ENCODE results near the gene FOXN1.
"Not testable (repeated sequence)": the region's sequence is repeated elsewhere in the genome, so short reads cannot be mapped to it uniquely, and the experiment has no call there.

FOXN1 gene

DNA sequence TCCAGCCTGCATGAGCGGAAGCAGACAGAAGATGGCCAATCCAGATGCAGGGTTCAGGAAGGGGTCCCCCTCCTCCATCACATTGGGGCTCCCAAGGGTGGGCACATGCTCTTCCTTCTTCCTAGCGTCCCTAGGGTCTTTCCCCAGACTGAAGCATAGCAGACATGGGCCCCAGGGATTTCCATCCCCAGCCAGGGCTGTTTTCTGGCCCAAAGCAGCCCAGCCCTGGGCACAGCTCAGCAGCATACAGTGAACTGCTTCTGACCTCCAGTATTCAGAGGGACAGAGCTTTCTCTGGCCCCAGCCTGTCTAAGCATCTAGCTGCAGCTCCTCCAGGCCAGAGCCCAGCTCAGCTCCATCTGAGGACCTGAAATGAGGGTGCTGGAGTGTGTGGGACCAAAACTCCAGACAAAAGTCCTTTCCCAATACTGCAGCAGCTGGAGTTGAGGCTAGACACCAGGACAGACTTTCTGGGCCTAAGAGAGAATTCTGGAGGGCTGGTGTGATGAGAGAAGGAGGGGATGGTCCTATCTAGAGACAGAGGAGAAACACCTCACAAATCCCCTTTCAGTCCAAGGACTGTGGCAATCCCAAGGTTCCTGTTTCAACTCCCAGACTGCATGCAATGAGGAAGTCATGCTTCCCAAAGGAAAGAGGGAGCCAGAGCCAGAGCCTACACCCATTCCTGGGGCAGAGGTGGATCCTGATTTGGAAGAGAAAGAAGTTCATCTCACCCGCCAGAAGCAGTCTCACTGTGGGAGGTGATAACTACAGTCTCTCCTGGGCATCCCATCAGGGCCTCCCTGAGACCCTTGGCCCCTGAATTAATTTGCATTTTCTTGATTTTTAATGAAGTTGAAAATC, 4.5 kb upstream of the FOXN1 start:
- no peak for DNase-seq

DNA sequence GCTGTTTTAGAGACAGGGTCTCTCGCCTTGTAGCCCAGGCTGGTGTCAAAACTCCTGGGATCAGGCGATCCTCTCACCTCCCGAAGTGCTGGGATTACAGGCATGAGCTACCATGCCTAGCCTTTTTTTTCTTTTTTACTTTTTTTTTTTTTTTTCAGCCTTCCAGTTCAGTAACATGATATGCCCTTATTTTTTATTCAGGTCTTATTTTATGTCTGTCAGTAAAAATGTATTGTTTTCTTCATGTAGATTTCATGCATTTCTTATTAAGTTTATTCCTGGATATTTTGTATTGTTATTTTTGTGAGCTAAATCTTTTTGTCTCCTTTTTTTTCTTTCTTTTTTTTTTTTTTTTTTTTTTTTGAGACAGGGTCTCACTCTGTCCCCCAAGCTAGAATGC, 2.7 kb upstream of the FOXN1 start:
- DNase-seq, result no peak

DNA sequence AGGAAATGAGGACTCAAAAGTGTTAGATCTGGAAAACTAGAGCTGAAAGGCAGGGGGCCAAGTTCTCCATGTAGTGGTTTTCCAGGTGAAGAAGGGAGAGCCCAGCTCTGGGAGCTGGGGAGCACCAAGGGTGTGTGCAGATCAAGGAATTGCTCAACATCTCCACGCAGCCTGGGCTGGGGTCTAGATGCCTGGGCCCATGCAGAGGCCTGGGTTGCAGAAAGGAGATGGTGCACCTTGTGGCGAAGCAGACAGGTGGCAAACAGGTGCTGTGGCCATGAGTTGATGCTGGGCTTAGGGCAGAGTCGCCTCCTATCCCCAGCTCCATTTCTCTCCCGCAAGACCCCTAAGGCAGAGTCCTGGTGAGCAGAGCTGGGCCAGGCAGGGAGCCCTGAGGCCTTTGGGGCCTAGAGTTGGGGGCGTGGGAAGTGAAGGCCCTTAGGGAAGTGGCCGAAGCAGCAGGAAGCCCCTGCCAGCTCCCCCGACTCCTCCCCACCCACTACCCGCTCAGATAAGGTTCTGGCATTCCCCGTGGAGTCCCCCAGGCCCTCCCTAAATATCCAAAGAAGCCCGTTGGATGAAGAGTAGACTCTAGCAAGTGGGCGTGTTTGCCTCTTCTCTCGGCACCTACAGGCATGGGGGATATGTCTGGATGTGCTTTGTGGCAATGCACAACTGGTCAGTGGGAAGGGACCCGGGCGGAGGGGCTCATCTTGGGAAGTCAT, 777 bp downstream of the FOXN1 start:
- DNase-seq, result no peak

DNA sequence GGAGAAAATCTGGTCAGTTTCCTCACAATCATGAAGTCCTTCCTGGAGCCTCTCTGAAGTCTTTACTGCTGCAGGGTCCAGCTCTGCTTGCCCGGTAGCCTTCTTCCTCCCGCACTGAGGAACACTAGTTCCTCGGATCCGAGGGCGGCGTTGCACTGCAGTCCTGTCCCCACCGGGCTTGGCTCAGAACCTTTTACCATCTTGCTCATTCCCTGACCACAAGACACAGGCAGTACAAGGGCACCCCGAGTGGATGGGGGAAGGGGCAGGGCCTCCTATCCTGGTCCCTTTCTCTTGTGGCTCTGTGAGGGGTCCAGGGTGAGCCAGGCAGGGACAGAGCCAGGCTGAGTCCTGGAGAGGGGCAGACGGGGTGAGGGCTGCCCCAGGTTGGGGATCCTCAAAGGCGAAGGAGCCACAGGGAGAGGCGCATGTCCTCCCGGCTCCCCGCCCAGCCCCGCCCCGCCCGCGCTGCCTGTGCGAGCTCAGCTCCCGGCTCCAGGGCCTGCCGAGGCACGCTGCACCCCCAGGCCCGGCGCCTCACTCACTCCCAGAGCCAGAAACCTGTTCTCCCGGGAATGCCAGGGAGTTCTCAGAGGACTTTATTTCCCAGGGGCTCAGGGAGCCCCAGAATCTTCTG, 1.5 kb downstream of the FOXN1 start:
- no peak for DNase-seq

DNA sequence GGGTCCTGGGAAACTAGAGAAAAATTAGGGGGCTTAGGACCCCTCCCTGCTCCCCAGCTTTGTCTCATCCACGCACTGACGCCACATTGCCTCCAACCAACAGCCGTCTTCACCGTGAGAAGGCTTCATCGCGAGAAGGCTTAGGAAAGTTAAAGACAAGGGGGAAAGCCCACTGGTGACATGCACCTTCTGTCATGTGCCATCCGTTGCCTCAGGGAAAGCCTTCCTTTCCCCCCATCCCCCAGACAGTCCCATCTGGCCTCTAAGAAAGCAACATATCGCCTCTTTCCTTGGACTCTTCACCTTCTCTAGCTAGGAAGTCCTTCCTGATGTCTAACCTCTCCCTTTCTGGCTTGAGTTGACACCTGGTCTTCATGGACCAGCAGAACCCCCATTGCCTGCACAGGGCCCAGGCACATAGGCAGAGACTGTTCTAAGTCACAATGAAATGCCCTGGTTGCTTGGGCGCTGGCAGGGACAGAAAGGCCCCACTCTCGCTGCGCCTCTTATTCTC, 2.1 kb downstream of the FOXN1 start:
- DNase-seq, result no peak

DNA sequence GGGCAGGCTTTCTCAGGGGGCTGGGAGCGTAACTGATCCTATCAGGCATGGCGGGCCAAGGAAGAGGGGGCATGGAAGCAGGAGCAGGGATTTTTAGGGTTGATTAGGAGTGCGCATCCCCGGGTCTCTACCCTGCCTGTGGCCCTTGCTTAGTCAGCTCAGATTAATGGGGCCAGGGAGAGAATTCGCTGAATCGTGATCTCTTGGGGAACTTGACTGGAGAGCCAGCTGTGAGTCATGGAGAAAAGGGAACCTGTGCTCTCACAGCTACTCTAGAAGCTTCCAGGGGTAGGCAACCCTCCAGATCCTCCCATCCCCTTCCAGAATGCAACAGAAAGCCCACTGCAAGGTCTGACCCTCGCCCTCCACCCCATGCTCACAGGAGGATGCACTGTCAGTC, 3.6 kb downstream of the FOXN1 start:
- no peak for DNase-seq

DNA sequence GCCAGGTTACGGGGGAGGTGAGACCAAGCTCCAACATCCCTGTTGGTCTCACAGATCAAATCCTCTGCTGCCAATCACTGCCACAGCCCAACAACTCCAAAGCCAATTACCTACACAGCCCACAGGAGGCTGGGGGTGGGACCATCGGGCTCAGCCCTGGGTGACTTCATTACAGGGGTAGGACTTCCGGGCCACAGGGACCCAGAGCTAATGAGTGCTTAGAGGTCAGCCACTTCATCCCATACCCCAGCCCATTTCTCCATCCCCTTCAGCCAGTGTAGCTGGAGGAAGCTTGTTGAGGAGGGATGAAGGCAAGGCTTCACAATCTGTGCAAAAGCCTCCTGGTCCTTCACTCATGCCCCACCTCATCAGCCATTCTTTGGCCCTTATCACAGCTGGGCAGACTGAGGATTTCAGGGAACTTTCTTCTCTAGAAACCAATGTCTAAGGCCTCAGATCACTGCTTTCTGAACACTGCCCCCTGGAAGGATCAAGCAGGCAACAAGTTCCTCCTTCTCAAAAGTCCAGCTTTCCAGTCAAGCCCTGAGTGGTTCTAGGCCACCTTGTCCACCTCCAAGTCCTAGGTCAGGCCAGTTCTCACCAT, 5.8 kb downstream of the FOXN1 start:
- DNase-seq, result no peak

DNA sequence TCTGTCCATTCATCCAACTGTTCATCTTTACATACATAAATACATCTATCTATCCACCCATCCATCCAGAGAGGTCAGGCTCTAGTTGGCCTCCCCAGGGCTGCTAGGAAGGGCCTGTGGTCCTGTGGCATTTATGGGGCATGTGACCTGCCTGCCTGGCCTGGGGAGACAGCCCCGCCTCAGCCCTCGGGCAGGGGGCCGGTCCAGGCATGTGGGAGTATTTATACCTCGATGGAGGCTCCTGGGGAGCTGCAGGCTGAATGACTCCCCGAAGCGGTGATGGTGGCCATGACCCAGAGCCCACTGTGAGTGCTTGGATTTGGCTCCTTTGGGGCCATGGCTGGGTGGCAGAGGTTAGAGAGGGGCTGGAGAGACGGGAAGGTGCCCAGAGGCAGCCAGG, 7.3 kb downstream of the FOXN1 start:
- no peak for DNase-seq

DNA sequence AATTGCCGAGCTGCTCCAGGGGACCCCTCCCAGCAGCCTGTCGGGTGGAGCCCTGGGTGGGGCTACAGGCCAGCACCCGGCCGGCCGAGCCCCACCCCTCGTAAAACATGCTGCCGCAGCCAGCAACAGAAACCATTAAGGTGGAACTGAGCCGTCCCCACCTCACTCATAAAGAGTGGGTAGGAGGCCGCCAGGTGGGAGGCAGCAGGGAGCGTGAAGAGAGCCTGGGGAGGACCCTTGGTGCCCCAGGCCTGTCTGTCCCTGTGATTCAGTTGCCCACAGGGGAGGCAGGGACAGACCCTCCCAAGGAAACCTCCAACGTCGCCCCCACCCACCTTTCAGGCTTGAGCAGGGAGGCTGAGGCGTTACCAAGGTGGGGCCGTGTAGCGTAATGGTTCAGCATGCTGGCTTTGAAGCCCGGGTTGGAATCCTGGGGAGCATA, 8.4 kb downstream of the FOXN1 start:
- no peak for DNase-seq

DNA sequence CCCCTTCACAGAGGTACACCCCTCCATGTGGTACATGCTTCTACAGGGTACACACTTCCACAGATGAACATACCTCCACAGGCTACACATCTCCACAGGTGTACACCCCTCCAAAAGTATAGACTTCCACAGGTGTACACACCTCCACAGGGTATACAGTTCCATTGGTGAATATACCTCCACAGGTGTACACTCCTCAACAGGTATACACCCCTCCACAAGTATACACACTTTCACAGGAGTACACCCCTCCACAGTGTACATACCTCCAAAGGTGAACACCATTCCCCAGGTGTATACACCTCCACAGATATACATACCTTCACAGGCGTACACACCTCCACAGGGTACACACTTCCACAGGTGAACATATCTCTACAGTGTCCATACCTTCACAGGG, 9.4 kb downstream of the FOXN1 start:
- no peak for DNase-seq

DNA sequence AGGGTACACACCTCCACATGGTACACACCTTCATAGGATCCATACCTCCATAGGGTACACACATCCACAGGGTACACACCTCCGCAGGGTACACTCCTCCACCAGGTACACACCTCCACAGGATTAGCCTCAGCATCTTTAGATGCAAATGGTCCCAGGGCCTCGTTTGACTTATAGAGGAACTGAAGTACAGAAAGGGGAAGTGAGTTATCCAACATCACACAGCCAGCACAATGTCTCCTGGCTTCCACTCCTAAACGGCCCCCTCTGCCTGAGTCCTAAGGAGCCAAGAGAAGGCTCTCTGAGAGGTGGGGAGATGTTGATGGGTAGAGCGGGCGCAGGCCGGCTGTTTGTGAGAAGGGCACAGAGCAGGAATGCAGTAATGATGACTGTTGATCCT, 12.0 kb downstream of the FOXN1 start:
- no peak for DNase-seq

DNA sequence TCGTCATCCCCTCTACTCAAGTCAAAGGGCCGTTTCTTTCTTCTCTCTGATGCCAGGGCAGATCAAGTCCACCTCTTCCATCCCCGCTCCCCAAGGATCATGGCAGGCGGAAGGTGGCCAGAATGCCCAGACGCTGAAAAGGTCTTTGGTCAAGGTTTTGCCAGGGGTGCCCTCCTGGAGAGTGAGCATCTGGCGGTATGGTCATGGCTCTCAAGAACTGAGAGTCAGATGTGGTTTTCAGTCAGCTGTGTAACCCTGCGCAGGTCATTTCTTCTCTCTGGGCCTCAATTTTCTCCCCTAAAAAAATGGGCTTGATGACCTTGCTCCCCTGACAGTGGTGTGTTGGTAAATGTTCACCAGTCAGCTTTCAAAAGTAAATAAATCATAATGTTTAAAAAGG, 12.4 kb downstream of the FOXN1 start:
- no peak for DNase-seq

DNA sequence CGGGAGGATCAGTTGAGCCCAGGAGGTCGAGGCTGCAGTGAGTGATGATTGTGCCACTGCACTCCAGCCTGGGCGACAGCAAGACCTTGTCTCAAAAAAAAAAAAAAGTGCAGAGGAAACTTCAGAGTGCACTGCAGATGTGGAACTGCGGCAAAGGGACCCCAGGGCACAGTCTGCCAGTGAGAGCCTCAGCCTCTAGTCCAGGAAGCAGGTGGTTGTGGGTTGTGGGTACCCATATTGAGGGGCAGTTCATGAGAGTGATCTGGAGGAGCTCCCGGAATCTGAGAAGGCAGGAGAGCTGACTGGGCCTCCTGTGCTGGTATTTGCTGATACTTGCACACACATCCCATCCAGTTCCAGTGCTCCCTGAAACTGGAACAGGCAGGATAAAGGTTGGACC, 13.1 kb downstream of the FOXN1 start:
- DNase-seq, result no peak

DNA sequence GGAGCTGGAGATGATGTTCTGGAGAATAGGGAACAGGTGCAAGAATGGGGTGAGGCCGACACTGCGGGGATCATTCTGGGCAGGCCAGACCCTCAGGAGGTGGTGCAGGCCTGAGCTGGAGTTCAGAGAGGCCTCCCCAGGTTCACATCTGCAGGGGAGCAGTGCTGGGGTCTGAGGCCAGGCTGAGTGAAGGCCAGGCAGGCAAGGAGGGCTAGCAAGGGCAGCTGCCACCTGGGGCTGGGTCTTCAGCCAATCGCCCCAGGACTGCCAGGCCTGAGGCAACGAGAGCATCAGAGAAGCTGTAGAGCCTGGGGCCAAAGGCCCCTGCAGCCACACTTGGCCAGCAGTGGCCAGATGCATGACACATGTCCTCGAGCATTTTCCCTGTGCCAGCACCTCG, 14.5 kb downstream of the FOXN1 start:
- DNase-seq, result no peak

DNA sequence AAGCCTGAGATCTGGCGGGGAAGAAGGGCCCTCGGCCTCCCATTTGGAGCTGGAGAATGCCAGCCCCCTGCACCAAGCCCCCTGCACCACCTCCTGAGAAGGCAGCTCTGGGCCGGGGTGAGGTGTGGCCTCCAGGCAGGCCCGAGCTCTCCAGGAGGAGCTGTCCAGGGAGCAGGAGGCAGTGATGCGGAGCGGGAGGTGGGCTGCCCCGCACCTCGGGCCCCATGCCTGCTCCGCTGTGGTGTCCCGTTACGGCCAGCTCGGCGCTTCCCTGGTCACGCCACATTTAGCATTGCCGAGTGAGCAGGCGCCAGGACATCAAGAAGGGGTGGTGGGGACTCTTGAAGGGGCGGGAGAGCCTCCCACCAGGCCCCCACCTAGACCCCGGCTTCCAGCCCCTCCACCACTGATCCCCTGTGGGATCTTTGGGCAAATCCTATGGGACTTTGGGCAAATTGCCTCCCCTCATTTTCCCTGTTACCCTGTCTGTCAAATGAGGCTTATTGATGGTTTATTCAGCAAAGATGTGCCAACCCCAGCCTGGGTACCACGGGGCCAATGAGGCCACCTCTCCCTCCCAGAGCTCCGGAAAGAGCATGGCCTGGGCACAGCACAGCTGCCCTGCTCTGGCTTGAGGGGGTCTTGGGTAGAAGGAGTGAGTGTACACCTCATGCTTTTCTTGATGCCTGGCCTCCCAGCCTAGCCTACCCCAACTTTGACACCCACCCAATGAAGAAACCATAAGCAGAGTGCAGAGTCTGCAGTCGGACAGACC, 15.3 kb downstream of the FOXN1 start:
- no peak for DNase-seq

DNA sequence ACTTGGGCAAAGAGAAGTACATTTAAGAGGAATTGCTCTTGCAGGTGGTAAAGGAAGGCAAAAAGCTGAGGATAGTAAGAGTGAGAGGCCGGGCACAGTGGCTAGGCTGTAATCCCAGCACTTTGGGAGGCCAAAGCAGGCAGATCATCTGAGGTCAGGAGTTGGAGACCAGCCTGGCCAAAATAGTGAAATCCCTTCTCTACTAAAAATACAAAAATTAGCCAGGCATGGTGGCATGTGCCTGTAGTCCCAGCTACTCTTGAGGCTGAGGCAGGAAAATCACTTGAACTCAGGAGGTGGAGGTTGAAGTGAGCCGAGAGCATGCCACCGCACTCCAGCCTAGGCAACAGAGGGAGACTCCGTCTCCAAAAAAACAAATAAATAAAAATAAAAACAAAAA, 16.1 kb downstream of the FOXN1 start:
- DNase-seq, result not testable (repeated sequence)

DNA sequence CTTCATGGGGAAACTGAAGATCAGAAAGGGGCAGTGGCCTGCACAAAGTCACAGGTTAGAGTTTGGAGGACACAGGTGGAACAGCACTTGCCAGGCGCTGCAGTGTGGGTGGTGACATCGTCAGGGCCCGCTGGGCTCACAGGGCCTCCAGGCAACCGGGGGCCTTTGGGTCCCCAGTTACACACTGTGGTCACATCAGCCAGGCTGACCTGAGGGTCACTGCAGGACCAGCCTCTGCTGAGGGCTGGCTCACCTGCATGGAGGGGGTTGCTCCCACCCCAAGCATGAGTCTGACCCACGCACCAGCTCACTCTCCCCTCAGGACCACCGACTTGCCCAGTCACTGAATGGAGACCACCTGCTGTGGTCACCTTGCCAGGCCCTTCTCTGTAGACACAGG, 17.0 kb downstream of the FOXN1 start:
- DNase-seq, result no peak

DNA sequence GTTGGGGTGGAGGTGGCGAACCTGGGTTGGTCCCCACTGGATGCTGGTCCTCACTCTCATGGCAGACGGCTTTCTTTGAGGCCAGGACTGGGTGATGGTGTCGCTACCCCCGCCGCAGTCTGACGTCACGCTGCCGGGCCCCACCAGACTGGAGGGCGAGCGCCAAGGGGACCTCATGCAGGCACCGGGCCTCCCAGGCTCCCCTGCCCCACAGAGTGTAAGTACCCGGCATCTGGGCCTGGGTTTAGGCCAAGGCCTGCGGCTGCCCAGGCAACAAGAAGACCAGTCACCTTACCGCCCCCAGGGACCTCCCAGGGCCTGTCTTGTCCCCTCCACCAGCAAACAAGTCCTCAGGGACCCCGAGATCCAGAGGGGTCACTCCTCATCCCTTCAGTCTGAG, 17.7 kb downstream of the FOXN1 start:
- DNase-seq, result no peak

DNA sequence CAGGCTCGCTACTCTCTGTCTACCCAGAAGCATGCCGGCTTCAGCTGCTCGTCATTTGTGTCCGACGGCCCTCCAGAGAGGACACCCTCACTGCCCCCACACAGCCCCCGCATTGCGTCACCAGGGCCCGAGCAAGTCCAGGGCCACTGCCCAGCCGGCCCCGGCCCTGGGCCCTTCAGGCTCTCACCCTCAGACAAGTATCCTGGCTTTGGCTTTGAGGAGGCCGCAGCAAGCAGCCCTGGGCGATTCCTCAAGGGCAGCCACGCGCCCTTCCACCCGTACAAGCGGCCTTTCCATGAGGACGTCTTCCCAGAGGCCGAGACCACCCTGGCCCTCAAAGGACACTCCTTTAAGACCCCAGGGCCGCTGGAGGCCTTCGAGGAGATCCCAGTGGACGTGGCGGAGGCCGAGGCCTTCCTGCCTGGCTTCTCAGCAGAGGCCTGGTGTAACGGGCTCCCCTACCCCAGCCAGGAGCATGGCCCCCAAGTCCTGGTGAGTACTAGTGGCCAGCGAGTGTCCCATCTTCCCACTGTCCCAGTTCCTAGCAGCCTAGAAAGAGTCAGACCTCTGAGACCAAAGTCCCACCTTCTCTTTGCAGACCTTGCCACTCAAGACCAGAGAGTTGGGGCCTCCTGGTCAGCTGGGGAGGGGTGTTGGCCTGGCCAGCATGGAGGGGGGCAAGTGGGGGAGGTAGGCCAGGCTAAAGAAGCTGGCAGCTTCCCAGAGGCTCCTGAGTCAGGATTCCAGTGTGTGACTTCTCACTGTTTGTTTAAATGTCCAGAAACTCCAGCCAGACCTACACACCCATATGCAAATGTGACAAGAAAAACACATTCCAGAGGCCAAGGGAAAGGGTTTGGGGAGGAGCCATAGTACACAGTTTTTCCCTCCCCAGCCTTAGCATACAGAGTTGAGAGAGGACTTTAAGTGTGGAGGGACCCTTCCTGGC, 18.6 kb downstream of the FOXN1 start:
- DNase-seq, result no peak

DNA sequence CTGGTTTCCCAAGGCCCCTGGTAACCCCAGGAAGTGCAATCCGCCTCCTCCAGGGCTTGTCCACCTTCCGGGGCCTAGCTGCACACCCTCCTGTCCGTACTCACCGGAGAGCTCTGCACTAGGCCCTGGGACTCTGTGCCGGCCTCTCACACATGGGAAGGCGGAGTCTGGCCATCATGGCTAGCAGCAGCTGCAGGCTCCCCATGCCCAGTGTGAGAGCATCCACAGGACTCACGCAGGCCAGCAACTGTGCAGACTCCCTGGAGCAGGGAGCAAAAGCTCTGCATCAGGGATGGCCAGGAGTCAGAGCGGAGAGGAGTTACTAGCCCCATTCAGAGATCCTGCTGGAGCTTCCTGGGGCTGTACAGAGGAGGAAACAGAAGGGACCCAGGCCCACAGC, 20.2 kb downstream of the FOXN1 start:
- no peak for DNase-seq

DNA sequence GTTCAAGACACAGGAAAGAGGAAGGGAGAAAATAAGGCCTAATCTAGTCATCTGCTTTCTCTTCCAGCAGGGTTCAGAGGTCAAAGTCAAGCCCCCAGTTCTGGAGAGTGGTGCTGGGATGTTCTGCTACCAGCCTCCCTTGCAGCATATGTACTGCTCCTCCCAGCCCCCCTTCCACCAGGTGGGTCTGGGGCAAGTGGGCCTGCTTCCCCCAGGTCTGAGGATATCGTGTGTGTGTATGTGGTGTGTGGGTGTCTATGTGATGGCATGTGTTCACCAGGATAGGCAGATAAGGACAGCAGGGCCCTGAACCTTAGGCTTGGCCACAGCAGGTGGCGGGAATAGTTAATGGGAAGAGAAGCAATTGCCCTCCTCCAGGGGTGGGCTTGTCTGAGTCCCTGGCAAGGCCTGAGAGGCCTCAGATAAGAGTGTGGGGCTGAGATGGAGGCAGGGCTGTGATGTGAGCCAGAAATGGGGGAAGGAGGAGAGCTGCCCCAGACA, 21.1 kb downstream of the FOXN1 start:
- DNase-seq, result no peak
